GM23338 (cell line): Measurements from ENCODE around the gene REEP5. TPM values are rescaled to one million over a fixed set of nuclear protein-coding genes. Genes with fewer than 3 reads are reported as not detected.

Source experiments
- ATAC-seq: fragments of 200-7000 bp; cut with Tn5 transposase; 3 replicates; pipeline ENCODE4 v1.9.1; 2020
- DNase-seq: peaks from one replicate; pipeline ENCODE4 v3.0.0-alpha.2; 2015; ENCODE audit warnings: low spot score
- H2AFZ ChIP-seq: fragments of 200-600 bp; sonication (generic); 2 replicates; pipeline ENCODE4 v1.8.0; 2016; ENCODE audit warnings: antibody characterized with exemption, mild to moderate bottlenecking, moderate library complexity
- H3F3A ChIP-seq: fragments of 200-600 bp; sonication (generic); replicated peaks from 2 replicates; pipeline ENCODE4 v1.8.0; 2017; ENCODE audit warnings: antibody characterized with exemption, mixed run types, low read depth
- H3K27ac ChIP-seq: fragments of 200-600 bp; sonication (generic); 2 replicates; pipeline ENCODE4 v1.6.1; 2016; ENCODE audit warnings: low read depth
- H3K27me3 ChIP-seq: fragments of 200-600 bp; sonication (generic); 2 replicates; pipeline ENCODE4 v1.8.0; 2016; ENCODE audit warnings: mild to moderate bottlenecking, mixed run types, moderate library complexity; ENCODE audit not compliant: insufficient read depth
- H3K36me3 ChIP-seq: fragments of 200-600 bp; sonication (generic); 2 replicates; pipeline ENCODE4 v1.8.0; 2016; ENCODE audit warnings: mild to moderate bottlenecking; ENCODE audit not compliant: insufficient read depth
- H3K4me1 ChIP-seq: fragments of 200-600 bp; sonication (generic); 2 replicates; pipeline ENCODE4 v1.8.0; 2016; ENCODE audit warnings: mild to moderate bottlenecking, moderate library complexity; ENCODE audit not compliant: insufficient read depth
- H3K4me2 ChIP-seq: fragments of 200-600 bp; sonication (generic); 2 replicates; pipeline ENCODE4 v1.7.1; 2017; ENCODE audit warnings: mixed run types
- H3K4me3 ChIP-seq: fragments of 200-600 bp; sonication (generic); 2 replicates; pipeline ENCODE4 v1.6.1; 2016; ENCODE audit warnings: mixed run types
- H3K79me2 ChIP-seq: fragments of 200-600 bp; sonication (generic); replicated peaks from 2 replicates; pipeline ENCODE4 v1.8.0; 2017; ENCODE audit warnings: mild to moderate bottlenecking; ENCODE audit not compliant: insufficient read depth
- H3K9me2 ChIP-seq: fragments of 200-600 bp; sonication (generic); 2 replicates; pipeline ENCODE4 v1.8.0; 2017; ENCODE audit not compliant: insufficient read depth
- H4K20me1 ChIP-seq: fragments of 200-600 bp; sonication (generic); replicated peaks from 2 replicates; pipeline ENCODE4 v1.8.0; 2017; ENCODE audit warnings: mild to moderate bottlenecking; ENCODE audit not compliant: insufficient read depth
- H3K27ac Mint-ChIP-seq: 2 replicates; pipeline ENCODE4 v1.8.0; 2020; ENCODE audit warnings: inconsistent platforms, mild to moderate bottlenecking, moderate library complexity, mixed read lengths
- H3K27me3 Mint-ChIP-seq: 3 replicates; pipeline ENCODE4 v1.8.0; 2022; ENCODE audit warnings: low read depth, mild to moderate bottlenecking, moderate library complexity, mixed read lengths, inconsistent platforms; ENCODE audit not compliant: insufficient read depth, poor library complexity
- H3K36me3 Mint-ChIP-seq: 3 replicates; pipeline ENCODE4 v1.8.0; 2021; ENCODE audit warnings: low read depth, mild to moderate bottlenecking, inconsistent platforms, moderate library complexity, mixed read lengths
- H3K4me1 Mint-ChIP-seq: 3 replicates; pipeline ENCODE4 v1.8.0; 2020; ENCODE audit warnings: mild to moderate bottlenecking, inconsistent platforms, mixed read lengths
- H3K4me3 Mint-ChIP-seq: 3 replicates; pipeline ENCODE4 v1.8.0; 2021; ENCODE audit warnings: moderate library complexity, mild to moderate bottlenecking, inconsistent platforms, mixed read lengths
- H3K9me3 Mint-ChIP-seq: 3 replicates; pipeline ENCODE4 v1.8.0; 2020; ENCODE audit warnings: moderate library complexity, mild to moderate bottlenecking, inconsistent platforms, mixed read lengths
- EZH2phosphoT487 ChIP-seq: fragments of 200-600 bp; sonication (generic); IDR thresholded peaks from one replicate; pipeline ENCODE4 v1.8.1; 2018; ENCODE audit warnings: antibody characterized with exemption; ENCODE audit not compliant: unreplicated experiment
- JUNB ChIP-seq: IDR thresholded peaks from one replicate; pipeline ENCODE4 v1.6.1; 2016; ENCODE audit warnings: antibody characterized with exemption; ENCODE audit not compliant: unreplicated experiment
- STAT1 ChIP-seq: IDR thresholded peaks from one replicate; pipeline ENCODE4 v1.6.1; 2016; ENCODE audit warnings: antibody characterized with exemption; ENCODE audit not compliant: unreplicated experiment
- ZNF331 ChIP-seq: fragments of 250-450 bp; sonication (Bioruptor Pico); IDR thresholded peaks from 2 replicates; pipeline ENCODE4 v1.5.0; 2020; ENCODE audit warnings: low read depth, mild to moderate bottlenecking, moderate library complexity
- polyA plus RNA-seq: library from polyadenylated mRNA; unstranded; fragments of >200 nt; fragmentation: Nextera tagmentation; extraction: Ambion mirVana; gene quantifications from 2 replicates; pipeline ENCODE4 v1.2.1, GENCODE V29; 2016
- total RNA-seq: library from RNA; depleted of rRNA; stranded (reverse); fragments of >200 nt; shearing (Covaris generic); gene quantifications from 2 replicates; pipeline ENCODE4 v1.2.3, GENCODE V29; 2014
- TF ChIP-seq, protein P1 (sequence below): fragments of 250-450 bp; sonication (Bioruptor Pico); IDR thresholded peaks from 2 replicates; pipeline ENCODE4 v1.5.0; 2020; ENCODE audit warnings: mild to moderate bottlenecking, moderate library complexity
- TF ChIP-seq, protein P2 (sequence below): IDR thresholded peaks from one replicate; pipeline ENCODE4 v1.6.1; 2018; ENCODE audit warnings: antibody characterized with exemption; ENCODE audit not compliant: unreplicated experiment

Gene REEP5
- total and polyA plus RNA-seq, 2 experiments from 2014 or later: 32.5 to 111 TPM

DNA sequence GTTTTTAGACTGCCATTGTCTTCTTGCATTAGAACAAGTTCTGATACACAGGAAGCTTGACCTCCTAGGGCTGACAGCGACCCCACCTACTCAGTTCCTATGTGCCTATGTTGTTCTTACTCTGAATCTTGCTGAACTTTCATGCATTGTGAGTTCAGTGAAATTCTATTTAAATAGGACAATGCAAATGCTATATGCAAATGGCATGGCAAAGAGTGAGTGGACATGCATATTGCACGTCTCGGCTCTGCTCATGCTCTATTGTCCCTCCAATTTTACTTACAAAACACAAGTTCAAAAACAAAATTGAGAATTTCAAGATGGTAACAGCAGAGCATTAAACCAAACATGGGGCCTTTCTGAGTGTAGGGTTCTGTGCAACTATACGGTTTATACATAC lies 49.2 kb upstream of the REEP5 start (continued):
- TF ChIP-seq JUNB (no peak), ZNF331 (CRISPR knock-in tag) (no peak), STAT1 (no peak)
- TF ChIP-seq, protein P1, sequence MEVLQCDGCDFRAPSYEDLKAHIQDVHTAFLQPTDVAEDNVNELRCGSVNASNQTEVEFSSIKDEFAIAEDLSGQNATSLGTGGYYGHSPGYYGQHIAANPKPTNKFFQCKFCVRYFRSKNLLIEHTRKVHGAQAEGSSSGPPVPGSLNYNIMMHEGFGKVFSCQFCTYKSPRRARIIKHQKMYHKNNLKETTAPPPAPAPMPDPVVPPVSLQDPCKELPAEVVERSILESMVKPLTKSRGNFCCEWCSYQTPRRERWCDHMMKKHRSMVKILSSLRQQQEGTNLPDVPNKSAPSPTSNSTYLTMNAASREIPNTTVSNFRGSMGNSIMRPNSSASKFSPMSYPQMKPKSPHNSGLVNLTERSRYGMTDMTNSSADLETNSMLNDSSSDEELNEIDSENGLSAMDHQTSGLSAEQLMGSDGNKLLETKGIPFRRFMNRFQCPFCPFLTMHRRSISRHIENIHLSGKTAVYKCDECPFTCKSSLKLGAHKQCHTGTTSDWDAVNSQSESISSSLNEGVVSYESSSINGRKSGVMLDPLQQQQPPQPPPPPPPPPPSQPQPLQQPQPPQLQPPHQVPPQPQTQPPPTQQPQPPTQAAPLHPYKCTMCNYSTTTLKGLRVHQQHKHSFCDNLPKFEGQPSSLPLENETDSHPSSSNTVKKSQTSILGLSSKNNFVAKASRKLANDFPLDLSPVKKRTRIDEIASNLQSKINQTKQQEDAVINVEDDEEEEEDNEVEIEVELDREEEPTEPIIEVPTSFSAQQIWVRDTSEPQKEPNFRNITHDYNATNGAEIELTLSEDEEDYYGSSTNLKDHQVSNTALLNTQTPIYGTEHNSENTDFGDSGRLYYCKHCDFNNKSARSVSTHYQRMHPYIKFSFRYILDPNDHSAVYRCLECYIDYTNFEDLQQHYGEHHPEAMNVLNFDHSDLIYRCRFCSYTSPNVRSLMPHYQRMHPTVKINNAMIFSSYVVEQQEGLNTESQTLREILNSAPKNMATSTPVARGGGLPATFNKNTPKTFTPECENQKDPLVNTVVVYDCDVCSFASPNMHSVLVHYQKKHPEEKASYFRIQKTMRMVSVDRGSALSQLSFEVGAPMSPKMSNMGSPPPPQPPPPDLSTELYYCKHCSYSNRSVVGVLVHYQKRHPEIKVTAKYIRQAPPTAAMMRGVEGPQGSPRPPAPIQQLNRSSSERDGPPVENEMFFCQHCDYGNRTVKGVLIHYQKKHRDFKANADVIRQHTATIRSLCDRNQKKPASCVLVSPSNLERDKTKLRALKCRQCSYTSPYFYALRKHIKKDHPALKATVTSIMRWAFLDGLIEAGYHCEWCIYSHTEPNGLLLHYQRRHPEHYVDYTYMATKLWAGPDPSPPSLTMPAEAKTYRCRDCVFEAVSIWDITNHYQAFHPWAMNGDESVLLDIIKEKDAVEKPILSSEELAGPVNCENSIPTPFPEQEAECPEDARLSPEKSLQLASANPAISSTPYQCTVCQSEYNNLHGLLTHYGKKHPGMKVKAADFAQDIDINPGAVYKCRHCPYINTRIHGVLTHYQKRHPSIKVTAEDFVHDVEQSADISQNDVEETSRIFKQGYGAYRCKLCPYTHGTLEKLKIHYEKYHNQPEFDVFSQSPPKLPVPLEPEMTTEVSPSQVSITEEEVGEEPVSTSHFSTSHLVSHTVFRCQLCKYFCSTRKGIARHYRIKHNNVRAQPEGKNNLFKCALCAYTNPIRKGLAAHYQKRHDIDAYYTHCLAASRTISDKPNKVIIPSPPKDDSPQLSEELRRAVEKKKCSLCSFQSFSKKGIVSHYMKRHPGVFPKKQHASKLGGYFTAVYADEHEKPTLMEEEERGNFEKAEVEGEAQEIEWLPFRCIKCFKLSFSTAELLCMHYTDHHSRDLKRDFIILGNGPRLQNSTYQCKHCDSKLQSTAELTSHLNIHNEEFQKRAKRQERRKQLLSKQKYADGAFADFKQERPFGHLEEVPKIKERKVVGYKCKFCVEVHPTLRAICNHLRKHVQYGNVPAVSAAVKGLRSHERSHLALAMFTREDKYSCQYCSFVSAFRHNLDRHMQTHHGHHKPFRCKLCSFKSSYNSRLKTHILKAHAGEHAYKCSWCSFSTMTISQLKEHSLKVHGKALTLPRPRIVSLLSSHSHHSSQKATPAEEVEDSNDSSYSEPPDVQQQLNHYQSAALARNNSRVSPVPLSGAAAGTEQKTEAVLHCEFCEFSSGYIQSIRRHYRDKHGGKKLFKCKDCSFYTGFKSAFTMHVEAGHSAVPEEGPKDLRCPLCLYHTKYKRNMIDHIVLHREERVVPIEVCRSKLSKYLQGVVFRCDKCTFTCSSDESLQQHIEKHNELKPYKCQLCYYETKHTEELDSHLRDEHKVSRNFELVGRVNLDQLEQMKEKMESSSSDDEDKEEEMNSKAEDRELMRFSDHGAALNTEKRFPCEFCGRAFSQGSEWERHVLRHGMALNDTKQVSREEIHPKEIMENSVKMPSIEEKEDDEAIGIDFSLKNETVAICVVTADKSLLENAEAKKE (CRISPR knock-in tag): no peak

DNA sequence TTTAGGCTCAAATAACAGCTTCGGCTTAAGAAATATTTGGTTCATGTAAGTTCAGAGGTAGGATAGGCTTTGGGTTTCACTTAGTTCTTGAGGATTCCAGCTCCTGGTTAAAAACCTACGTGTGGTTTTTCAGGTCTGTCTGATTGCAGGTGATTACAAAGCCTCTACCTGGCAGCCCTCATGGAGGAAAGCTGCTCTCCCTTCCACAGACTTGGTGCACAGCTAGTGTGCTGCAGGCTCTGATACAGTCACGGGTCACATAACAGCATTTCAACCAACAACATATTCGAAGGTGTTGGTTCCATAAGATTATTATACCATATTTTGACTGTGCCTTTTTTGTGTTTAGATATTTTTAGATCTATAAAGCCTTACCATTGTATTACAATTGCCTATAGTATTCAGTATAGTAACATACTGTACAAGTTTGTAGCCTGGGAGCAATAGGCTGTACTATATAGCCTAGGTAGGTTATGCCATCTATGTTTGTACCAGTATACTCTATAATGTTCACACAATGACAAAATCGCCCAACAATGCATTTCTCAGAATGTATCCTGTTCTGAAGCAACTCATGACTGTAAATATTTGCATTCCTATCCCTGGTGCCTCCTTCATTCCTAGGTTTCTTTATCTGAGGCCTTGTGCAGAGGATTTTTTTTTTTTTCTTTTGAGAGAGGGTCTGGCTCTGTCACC lies 46.5 kb upstream of the REEP5 start:
- Histone ChIP-seq H3K4me2 (peak overlapping the region; percentile 69), H3K27ac (peak overlapping the region; percentile 84; the same call in 1 of the 2 replicates)
- peak overlapping the region; percentile 54; the same call in 1 of the 2 replicates for H3K27ac Mint-ChIP-seq
- TF ChIP-seq STAT1 (no peak), EZH2phosphoT487 (no peak)
- TF ChIP-seq, protein P2, sequence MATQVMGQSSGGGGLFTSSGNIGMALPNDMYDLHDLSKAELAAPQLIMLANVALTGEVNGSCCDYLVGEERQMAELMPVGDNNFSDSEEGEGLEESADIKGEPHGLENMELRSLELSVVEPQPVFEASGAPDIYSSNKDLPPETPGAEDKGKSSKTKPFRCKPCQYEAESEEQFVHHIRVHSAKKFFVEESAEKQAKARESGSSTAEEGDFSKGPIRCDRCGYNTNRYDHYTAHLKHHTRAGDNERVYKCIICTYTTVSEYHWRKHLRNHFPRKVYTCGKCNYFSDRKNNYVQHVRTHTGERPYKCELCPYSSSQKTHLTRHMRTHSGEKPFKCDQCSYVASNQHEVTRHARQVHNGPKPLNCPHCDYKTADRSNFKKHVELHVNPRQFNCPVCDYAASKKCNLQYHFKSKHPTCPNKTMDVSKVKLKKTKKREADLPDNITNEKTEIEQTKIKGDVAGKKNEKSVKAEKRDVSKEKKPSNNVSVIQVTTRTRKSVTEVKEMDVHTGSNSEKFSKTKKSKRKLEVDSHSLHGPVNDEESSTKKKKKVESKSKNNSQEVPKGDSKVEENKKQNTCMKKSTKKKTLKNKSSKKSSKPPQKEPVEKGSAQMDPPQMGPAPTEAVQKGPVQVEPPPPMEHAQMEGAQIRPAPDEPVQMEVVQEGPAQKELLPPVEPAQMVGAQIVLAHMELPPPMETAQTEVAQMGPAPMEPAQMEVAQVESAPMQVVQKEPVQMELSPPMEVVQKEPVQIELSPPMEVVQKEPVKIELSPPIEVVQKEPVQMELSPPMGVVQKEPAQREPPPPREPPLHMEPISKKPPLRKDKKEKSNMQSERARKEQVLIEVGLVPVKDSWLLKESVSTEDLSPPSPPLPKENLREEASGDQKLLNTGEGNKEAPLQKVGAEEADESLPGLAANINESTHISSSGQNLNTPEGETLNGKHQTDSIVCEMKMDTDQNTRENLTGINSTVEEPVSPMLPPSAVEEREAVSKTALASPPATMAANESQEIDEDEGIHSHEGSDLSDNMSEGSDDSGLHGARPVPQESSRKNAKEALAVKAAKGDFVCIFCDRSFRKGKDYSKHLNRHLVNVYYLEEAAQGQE: no peak

More for the DNA sequence above, 46.5 kb upstream of the REEP5 start:
- Mint-ChIP-seq H3K9me3 (no peaks in the 10 kb centered on the region), H3K4me3 (no peak overlapping the region), H3K36me3 (no peaks in the 10 kb centered on the region), H3K4me1 (peaks cover 19% of the 10 kb centered on the region), H3K27me3 (no peaks in the 10 kb centered on the region)
- no peaks in the 10 kb centered on the region for H3K36me3 ChIP-seq
- H4K20me1 ChIP-seq: no peaks in the 10 kb centered on the region
- H3K9me2 ChIP-seq: 0 out of 2 replicates have a peak, but pooled peaks cover 3% of the 10 kb centered on the region
- no peak overlapping the region for H3K4me3 ChIP-seq
- no peaks in the 10 kb centered on the region for H3K79me2 ChIP-seq
- H3K4me1 ChIP-seq: peaks cover 12% of the 10 kb centered on the region
- no peaks in the 10 kb centered on the region for H3F3A ChIP-seq
- no peak for ATAC-seq
- no peaks in the 10 kb centered on the region for H3K27me3 ChIP-seq
- DNase-seq: no peak
- peak overlapping the region; percentile 96 for H2AFZ ChIP-seq
